HPDE6-E6E7 (cell line): ENCODE data around the gene OPRM1.
"Not testable (repeated sequence)": the region's sequence is repeated elsewhere in the genome, so short reads cannot be mapped to it uniquely, and the experiment has no call there.

Source experiments
- DNase-seq: peaks from one replicate; pipeline ENCODE4 v3.0.0; 2011; ENCODE audit warnings: missing footprints; ENCODE audit errors: extremely low spot score

Gene OPRM1

GRCh38 chr6:154140743-154141142, 101.7 kb downstream of the OPRM1 start:
- DNase-seq = no peak

GRCh38 chr6:154143753-154144152, 104.7 kb downstream of the OPRM1 start:
- DNase-seq = no peak

- no peak for DNase-seq
Measured at GRCh38 chr6:154154389-154154967, 115.4 kb downstream of the OPRM1 start.

- peak; percentile 39 for DNase-seq
Measured at GRCh38 chr6:154156135-154156896, 117.3 kb downstream of the OPRM1 start.

GRCh38 chr6:154157082-154157481, 118.0 kb downstream of the OPRM1 start:
- no peak for DNase-seq

GRCh38 chr6:154157706-154158105, 118.7 kb downstream of the OPRM1 start:
- no peak for DNase-seq

- DNase-seq = no peak
Measured at GRCh38 chr6:154159126-154159525, 120.1 kb downstream of the OPRM1 start.

- DNase-seq = no peak
Measured at GRCh38 chr6:154161689-154162088, 122.6 kb downstream of the OPRM1 start.

- DNase-seq = no peak
Measured at GRCh38 chr6:154164397-154164796, 125.4 kb downstream of the OPRM1 start.

- no peak for DNase-seq
Measured at GRCh38 chr6:154165478-154165877, 126.4 kb downstream of the OPRM1 start.

- no peak for DNase-seq
Measured at GRCh38 chr6:154166140-154166539, 127.1 kb downstream of the OPRM1 start.

GRCh38 chr6:154167126-154167525, 128.1 kb downstream of the OPRM1 start:
- DNase-seq = no peak

- DNase-seq = no peak
Measured at GRCh38 chr6:154169193-154169847, 130.3 kb downstream of the OPRM1 start.

- DNase-seq = no peak
Measured at GRCh38 chr6:154170106-154170505, 131.1 kb downstream of the OPRM1 start.

GRCh38 chr6:154172393-154172792, 133.4 kb downstream of the OPRM1 start:
- not testable (repeated sequence) for DNase-seq

- no peak for DNase-seq
Measured at GRCh38 chr6:154179434-154179833, 140.4 kb downstream of the OPRM1 start.

GRCh38 chr6:154187203-154187602, 148.2 kb downstream of the OPRM1 start:
- no peak for DNase-seq

- no peak for DNase-seq
Measured at GRCh38 chr6:154187714-154188113, 148.7 kb downstream of the OPRM1 start.

GRCh38 chr6:154196333-154196885, 157.4 kb downstream of the OPRM1 start:
- DNase-seq = no peak

GRCh38 chr6:154197196-154197860, 158.3 kb downstream of the OPRM1 start:
- peak; percentile 17 for DNase-seq

- not testable (repeated sequence) for DNase-seq
Measured at GRCh38 chr6:154201688-154202087, 162.6 kb downstream of the OPRM1 start.

GRCh38 chr6:154202339-154202738, 163.3 kb downstream of the OPRM1 start:
- DNase-seq = no peak
